GM23338 (cell line): ENCODE data around the gene GTSF1L. TPM values are rescaled to one million over a fixed set of nuclear protein-coding genes. Genes with fewer than 3 reads are reported as not detected.

ENCODE experiments used
- ATAC-seq: fragments of 200-7000 bp; cut with Tn5 transposase; 3 replicates; pipeline ENCODE4 v1.9.1; 2020
- DNase-seq: peaks from one replicate; pipeline ENCODE4 v3.0.0-alpha.2; 2015; ENCODE audit warnings: low spot score
- H2AFZ ChIP-seq: fragments of 200-600 bp; sonication (generic); 2 replicates; pipeline ENCODE4 v1.8.0; 2016; ENCODE audit warnings: antibody characterized with exemption, mild to moderate bottlenecking, moderate library complexity
- H3F3A ChIP-seq: fragments of 200-600 bp; sonication (generic); replicated peaks from 2 replicates; pipeline ENCODE4 v1.8.0; 2017; ENCODE audit warnings: antibody characterized with exemption, mixed run types, low read depth
- H3K27ac ChIP-seq: fragments of 200-600 bp; sonication (generic); 2 replicates; pipeline ENCODE4 v1.6.1; 2016; ENCODE audit warnings: low read depth
- H3K27me3 ChIP-seq: fragments of 200-600 bp; sonication (generic); 2 replicates; pipeline ENCODE4 v1.8.0; 2016; ENCODE audit warnings: mild to moderate bottlenecking, mixed run types, moderate library complexity; ENCODE audit not compliant: insufficient read depth
- H3K36me3 ChIP-seq: fragments of 200-600 bp; sonication (generic); 2 replicates; pipeline ENCODE4 v1.8.0; 2016; ENCODE audit warnings: mild to moderate bottlenecking; ENCODE audit not compliant: insufficient read depth
- H3K4me1 ChIP-seq: fragments of 200-600 bp; sonication (generic); 2 replicates; pipeline ENCODE4 v1.8.0; 2016; ENCODE audit warnings: mild to moderate bottlenecking, moderate library complexity; ENCODE audit not compliant: insufficient read depth
- H3K4me2 ChIP-seq: fragments of 200-600 bp; sonication (generic); 2 replicates; pipeline ENCODE4 v1.7.1; 2017; ENCODE audit warnings: mixed run types
- H3K4me3 ChIP-seq: fragments of 200-600 bp; sonication (generic); 2 replicates; pipeline ENCODE4 v1.6.1; 2016; ENCODE audit warnings: mixed run types
- H3K79me2 ChIP-seq: fragments of 200-600 bp; sonication (generic); replicated peaks from 2 replicates; pipeline ENCODE4 v1.8.0; 2017; ENCODE audit warnings: mild to moderate bottlenecking; ENCODE audit not compliant: insufficient read depth
- H3K9me2 ChIP-seq: fragments of 200-600 bp; sonication (generic); 2 replicates; pipeline ENCODE4 v1.8.0; 2017; ENCODE audit not compliant: insufficient read depth
- H4K20me1 ChIP-seq: fragments of 200-600 bp; sonication (generic); replicated peaks from 2 replicates; pipeline ENCODE4 v1.8.0; 2017; ENCODE audit warnings: mild to moderate bottlenecking; ENCODE audit not compliant: insufficient read depth
- H3K27ac Mint-ChIP-seq: 2 replicates; pipeline ENCODE4 v1.8.0; 2020; ENCODE audit warnings: inconsistent platforms, mild to moderate bottlenecking, moderate library complexity, mixed read lengths
- H3K27me3 Mint-ChIP-seq: 3 replicates; pipeline ENCODE4 v1.8.0; 2022; ENCODE audit warnings: low read depth, mild to moderate bottlenecking, moderate library complexity, mixed read lengths, inconsistent platforms; ENCODE audit not compliant: insufficient read depth, poor library complexity
- H3K36me3 Mint-ChIP-seq: 3 replicates; pipeline ENCODE4 v1.8.0; 2021; ENCODE audit warnings: low read depth, mild to moderate bottlenecking, inconsistent platforms, moderate library complexity, mixed read lengths
- H3K4me1 Mint-ChIP-seq: 3 replicates; pipeline ENCODE4 v1.8.0; 2020; ENCODE audit warnings: mild to moderate bottlenecking, inconsistent platforms, mixed read lengths
- H3K4me3 Mint-ChIP-seq: 3 replicates; pipeline ENCODE4 v1.8.0; 2021; ENCODE audit warnings: moderate library complexity, mild to moderate bottlenecking, inconsistent platforms, mixed read lengths
- H3K9me3 Mint-ChIP-seq: 3 replicates; pipeline ENCODE4 v1.8.0; 2020; ENCODE audit warnings: moderate library complexity, mild to moderate bottlenecking, inconsistent platforms, mixed read lengths
- CREB1 ChIP-seq: fragments of 250-450 bp; sonication (Bioruptor Pico); IDR thresholded peaks from 2 replicates; pipeline ENCODE4 v1.5.0; 2020; ENCODE audit warnings: low read depth, mild to moderate bottlenecking, moderate library complexity
- CTCF ChIP-seq, 2 experiments: fragments of 200-600 bp in 1 of 2; sonication (generic) in 1 of 2; conservative IDR thresholded peaks; 2 replicates each; pipeline versions ENCODE4 v1.5.1 to v1.6.1; 2016 to 2017; ENCODE audit warnings: antibody characterized with exemption in 2 of 2, low read depth in 2 of 2, mild to moderate bottlenecking in 2 of 2, moderate library complexity in 1 of 2
- ETS1 ChIP-seq: IDR thresholded peaks from 2 replicates; pipeline ENCODE4 v1.6.1; 2016; ENCODE audit warnings: antibody characterized with exemption
- EZH2 ChIP-seq: fragments of 200-600 bp; sonication (generic); IDR thresholded peaks from one replicate; pipeline ENCODE4 v1.8.0; 2017; ENCODE audit warnings: antibody characterized with exemption, mild to moderate bottlenecking, low read depth; ENCODE audit not compliant: unreplicated experiment
- EZH2phosphoT487 ChIP-seq: fragments of 200-600 bp; sonication (generic); IDR thresholded peaks from one replicate; pipeline ENCODE4 v1.8.1; 2018; ENCODE audit warnings: antibody characterized with exemption; ENCODE audit not compliant: unreplicated experiment
- JUNB ChIP-seq: IDR thresholded peaks from one replicate; pipeline ENCODE4 v1.6.1; 2016; ENCODE audit warnings: antibody characterized with exemption; ENCODE audit not compliant: unreplicated experiment
- NANOG ChIP-seq: IDR thresholded peaks from 2 replicates; pipeline ENCODE4 v1.6.1; 2016; ENCODE audit warnings: antibody characterized with exemption, borderline replicate concordance
- POLR2AphosphoS5 ChIP-seq: IDR thresholded peaks from 2 replicates; pipeline ENCODE4 v1.6.1; 2016; ENCODE audit warnings: antibody characterized with exemption, low read depth
- STAT1 ChIP-seq: IDR thresholded peaks from one replicate; pipeline ENCODE4 v1.6.1; 2016; ENCODE audit warnings: antibody characterized with exemption; ENCODE audit not compliant: unreplicated experiment
- ZNF114 ChIP-seq: fragments of 250-450 bp; sonication (Bioruptor Pico); IDR thresholded peaks from 2 replicates; pipeline ENCODE4 v1.5.0; 2020; ENCODE audit warnings: mild to moderate bottlenecking, moderate library complexity
- ZNF331 ChIP-seq: fragments of 250-450 bp; sonication (Bioruptor Pico); IDR thresholded peaks from 2 replicates; pipeline ENCODE4 v1.5.0; 2020; ENCODE audit warnings: low read depth, mild to moderate bottlenecking, moderate library complexity
- ZNF462 ChIP-seq: fragments of 250-450 bp; sonication (Bioruptor Pico); IDR thresholded peaks from 2 replicates; pipeline ENCODE4 v1.5.0; 2020; ENCODE audit warnings: mild to moderate bottlenecking, moderate library complexity
- polyA plus RNA-seq: library from polyadenylated mRNA; unstranded; fragments of >200 nt; fragmentation: Nextera tagmentation; extraction: Ambion mirVana; gene quantifications from 2 replicates; pipeline ENCODE4 v1.2.1, GENCODE V29; 2016
- total RNA-seq: library from RNA; depleted of rRNA; stranded (reverse); fragments of >200 nt; shearing (Covaris generic); gene quantifications from 2 replicates; pipeline ENCODE4 v1.2.3, GENCODE V29; 2014

The GTSF1L gene
- total and polyA plus RNA-seq, 2 experiments from 2014 or later: not detected

GRCh38 chr20:43689165-43689564 lies 37.6 kb downstream of the GTSF1L start:
- no peak for DNase-seq
- no peak overlapping the region for H3K4me2 ChIP-seq
- ATAC-seq: peak; percentile 42

GRCh38 chr20:43686820-43687219 lies 40.0 kb downstream of the GTSF1L start:
- H3K36me3 ChIP-seq: peaks cover 9% of the 10 kb centered on the region
- no peak for DNase-seq
- Mint-ChIP-seq H3K27ac (no peak overlapping the region), H3K27me3 (peaks cover 1% of the 10 kb centered on the region), H3K4me3 (no peak overlapping the region), H3K9me3 (no peaks in the 10 kb centered on the region), H3K4me1 (no peaks in the 10 kb centered on the region), H3K36me3 (peaks cover 52% of the 10 kb centered on the region)
- no peak overlapping the region for H3K27ac ChIP-seq
- no peaks in the 10 kb centered on the region for H3K9me2 ChIP-seq
- no peaks in the 10 kb centered on the region for H3K27me3 ChIP-seq
- peaks cover 5% of the 10 kb centered on the region; the same call in 1 of the 2 replicates for H4K20me1 ChIP-seq
- no peaks in the 10 kb centered on the region for H3K79me2 ChIP-seq
- H2AFZ ChIP-seq: no peak overlapping the region
- no peak for ATAC-seq
- no peaks in the 10 kb centered on the region for H3F3A ChIP-seq
- no peak overlapping the region for H3K4me2 ChIP-seq
- H3K4me3 ChIP-seq: no peak overlapping the region
- H3K4me1 ChIP-seq: no peaks in the 10 kb centered on the region
- TF ChIP-seq STAT1 (no peak), ZNF462 (no peak), CTCF (conservative IDR thresholded peaks at IDR 0.05; ENCODE audit: low read depth in 2 of 2) (no peak), CREB1 (no peak), POLR2AphosphoS5 (no peak), JUNB (no peak), EZH2phosphoT487 (no peak), ZNF114 (CRISPR knock-in tag) (no peak), ETS1 (no peak), ZNF331 (no peak), EZH2 (no peak), NANOG (no peak)

More at GRCh38 chr20:43689165-43689564, 37.6 kb downstream of the GTSF1L start:
- Mint-ChIP-seq H3K9me3 (no peaks in the 10 kb centered on the region), H3K27me3 (peaks cover 1% of the 10 kb centered on the region), H3K4me3 (no peak overlapping the region), H3K27ac (no peak overlapping the region; the same call in 1 of the 2 replicates), H3K36me3 (peaks cover 44% of the 10 kb centered on the region), H3K4me1 (no peaks in the 10 kb centered on the region)
- H3K36me3 ChIP-seq: peaks cover 21% of the 10 kb centered on the region
- no peak for TF ChIP-seq ZNF114 (CRISPR knock-in tag)
- H3K27ac ChIP-seq: no peak overlapping the region
- peaks cover 11% of the 10 kb centered on the region for H4K20me1 ChIP-seq
- no peaks in the 10 kb centered on the region for H3F3A ChIP-seq
- H3K4me3 ChIP-seq: no peak overlapping the region
- no peaks in the 10 kb centered on the region for H3K4me1 ChIP-seq
- no peak overlapping the region for H2AFZ ChIP-seq
- H3K27me3 ChIP-seq: no peaks in the 10 kb centered on the region
- H3K79me2 ChIP-seq: no peaks in the 10 kb centered on the region
- H3K9me2 ChIP-seq: no peaks in the 10 kb centered on the region
